Measurements from ENCODE around the gene NOX3. TPM values are rescaled to one million over a fixed set of nuclear protein-coding genes. Genes with fewer than 3 reads are reported as not detected.

The NOX3 gene
- total RNA-seq, 1 experiment from 2014 or later, result not detected

DNA sequence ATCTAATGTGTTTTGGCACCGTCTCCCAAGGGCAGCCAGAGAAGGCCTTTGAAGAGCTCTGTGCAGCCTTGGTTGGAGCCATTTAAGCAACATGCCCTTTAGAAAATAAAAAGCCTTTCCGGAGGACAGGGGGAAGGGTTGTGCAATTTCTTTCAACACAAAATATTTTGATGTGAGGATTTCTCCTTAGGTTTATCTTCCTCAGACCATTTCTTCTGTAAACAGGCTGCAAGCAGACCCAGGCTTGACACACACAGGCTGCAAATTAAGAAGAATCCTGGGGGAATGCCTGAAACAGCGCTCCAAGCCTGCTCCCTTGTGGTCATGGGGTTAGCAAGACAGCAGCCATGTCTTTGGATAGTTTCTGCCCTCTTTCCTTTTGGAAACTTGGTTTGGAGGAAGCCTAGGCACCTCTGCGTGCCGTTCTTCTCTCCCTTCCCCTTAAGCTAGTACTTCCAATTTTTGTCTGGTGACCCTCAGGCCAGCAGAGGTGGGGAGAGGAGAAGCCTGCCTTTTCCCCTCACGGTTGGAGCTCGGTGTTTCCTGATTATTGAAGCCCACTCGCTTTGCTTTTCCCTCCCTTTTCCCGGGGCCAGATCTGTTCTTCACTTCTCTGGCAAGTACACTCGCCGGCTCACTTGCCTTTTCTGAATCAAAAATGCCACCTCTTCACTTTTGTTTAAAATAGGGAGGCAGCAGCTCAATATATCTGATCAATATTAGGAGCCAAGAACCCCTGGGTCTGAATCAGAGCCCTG lies 39.6 kb upstream of the NOX3 start:
- H3K9me3 Mint-ChIP-seq, result peaks cover 7 to 9% of the 10 kb centered on the region in 2 experiments; a peak in 3 of 5 replicates
- Histone ChIP-seq H2BK12ac (ENCODE audit: insufficient read length, low read depth, low read length) (no peak overlapping the region), H3K23me2 (ENCODE audit: insufficient read length, low read depth, low read length, poor library complexity, severe bottlenecking) (no peaks in the 10 kb centered on the region), H3K79me1 (ENCODE audit: insufficient read depth, low read depth, low read length, poor library complexity, severe bottlenecking) (no peaks in the 10 kb centered on the region), H4K8ac (replicated peaks; ENCODE audit: insufficient read length, low read depth, low read length) (no peak overlapping the region), H3K4me1 (ENCODE audit: insufficient read depth, low read length) (no peaks in the 10 kb centered on the region), H3K79me2 (ENCODE audit: insufficient read depth, low read length) (no peaks in the 10 kb centered on the region), H4K5ac (ENCODE audit: insufficient read length, low read depth, low read length) (no peak overlapping the region), H4K20me1 (ENCODE audit: control insufficient read depth, insufficient read depth, insufficient read length) (no peaks in the 10 kb centered on the region), H2BK20ac (ENCODE audit: low read depth, low read length, poor library complexity, severe bottlenecking) (no peak overlapping the region), H2BK120ac (ENCODE audit: low read depth, low read length, poor library complexity, severe bottlenecking) (no peak overlapping the region), H3K18ac (ENCODE audit: insufficient read length, low read depth, low read length) (peak overlapping the region; percentile 63), H3T11ph (ENCODE audit: low read length) (no peak overlapping the region), H2AFZ (ENCODE audit: low read length) (no peak overlapping the region), H2BK15ac (ENCODE audit: low read depth, low read length) (no peak overlapping the region), H3K56ac (ENCODE audit: insufficient read length, low read depth, low read length) (no peak overlapping the region), H3K4ac (ENCODE audit: low read depth, low read length) (no peak overlapping the region), H2AK5ac (ENCODE audit: insufficient read length, low read length) (no peak overlapping the region), H3K9ac (ENCODE audit: extremely low read depth, insufficient read length, low read length) (no peak overlapping the region), H3K4me2 (ENCODE audit: insufficient read depth, insufficient read length, low read length) (no peak overlapping the region), H2BK5ac (ENCODE audit: insufficient read length, low read length) (no peak overlapping the region), H3K23ac (ENCODE audit: insufficient read length, low read depth, low read length) (no peak overlapping the region), H3K27me3 (ENCODE audit: insufficient read depth, low read length) (no peaks in the 10 kb centered on the region), H3K27ac (ENCODE audit: insufficient read length, low read depth, low read length) (no peak overlapping the region), H3K14ac (ENCODE audit: insufficient read depth, low read length) (peak overlapping the region; percentile 61; the same call in 1 of the 2 replicates), H4K91ac (ENCODE audit: insufficient read length, low read depth, low read length) (no peak overlapping the region), H3K9me3 (ENCODE audit: control insufficient read depth, low read depth, low read length) (peaks cover 6% of the 10 kb centered on the region)
- no peak overlapping the region for H3K4me3 Mint-ChIP-seq
- no peaks in the 10 kb centered on the region for H3K27me3 Mint-ChIP-seq (ENCODE audit: low read depth)
- TF ChIP-seq, protein P1, sequence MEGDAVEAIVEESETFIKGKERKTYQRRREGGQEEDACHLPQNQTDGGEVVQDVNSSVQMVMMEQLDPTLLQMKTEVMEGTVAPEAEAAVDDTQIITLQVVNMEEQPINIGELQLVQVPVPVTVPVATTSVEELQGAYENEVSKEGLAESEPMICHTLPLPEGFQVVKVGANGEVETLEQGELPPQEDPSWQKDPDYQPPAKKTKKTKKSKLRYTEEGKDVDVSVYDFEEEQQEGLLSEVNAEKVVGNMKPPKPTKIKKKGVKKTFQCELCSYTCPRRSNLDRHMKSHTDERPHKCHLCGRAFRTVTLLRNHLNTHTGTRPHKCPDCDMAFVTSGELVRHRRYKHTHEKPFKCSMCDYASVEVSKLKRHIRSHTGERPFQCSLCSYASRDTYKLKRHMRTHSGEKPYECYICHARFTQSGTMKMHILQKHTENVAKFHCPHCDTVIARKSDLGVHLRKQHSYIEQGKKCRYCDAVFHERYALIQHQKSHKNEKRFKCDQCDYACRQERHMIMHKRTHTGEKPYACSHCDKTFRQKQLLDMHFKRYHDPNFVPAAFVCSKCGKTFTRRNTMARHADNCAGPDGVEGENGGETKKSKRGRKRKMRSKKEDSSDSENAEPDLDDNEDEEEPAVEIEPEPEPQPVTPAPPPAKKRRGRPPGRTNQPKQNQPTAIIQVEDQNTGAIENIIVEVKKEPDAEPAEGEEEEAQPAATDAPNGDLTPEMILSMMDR (conservative IDR thresholded peaks at IDR 0.05), result peak; percentile 68
- WGBS (ENCODE audit: extremely low coverage, insufficient read length, low lambda C conversion rate), result no CpG with 5 or more reads among the region's 11 CpGs
- DNase-seq, result peak; percentile 69
- peaks cover 10 to 14% of the 10 kb centered on the region in 2 experiments for H3K4me1 Mint-ChIP-seq
- peaks cover 3 to 11% (median 5%) of the 10 kb centered on the region in 3 experiments; a peak in 4 of 7 replicates for H3K36me3 Mint-ChIP-seq (ENCODE audit: insufficient read depth in 1 of 3, low read depth in 3 of 3)
- peak overlapping the region in 1 of 3 experiments; percentile 73; a peak in 1 of 7 replicates for H3K27ac Mint-ChIP-seq
